NB4 (cell line): Measurements from ENCODE around the gene FOXP1.

Experiments
- DNase-seq: peaks from one replicate; pipeline ENCODE4 v3.0.0; 2010; ENCODE audit warnings: low read depth
- H3K4me3 ChIP-seq: one replicate; pipeline ENCODE4 v1.5.1; 2011; ENCODE audit warnings: mild to moderate bottlenecking, low read depth, low read length, moderate library complexity
- MYC ChIP-seq: IDR thresholded peaks from 2 replicates; pipeline ENCODE4 v1.6.1; 2011; ENCODE audit warnings: low read depth, low read length
- POLR2A ChIP-seq: IDR thresholded peaks from 2 replicates; pipeline ENCODE4 v1.6.1; 2011; ENCODE audit warnings: mild to moderate bottlenecking; ENCODE audit not compliant: insufficient read length; ENCODE audit errors: extremely low read depth
- TF ChIP-seq, protein P1 (sequence below): IDR thresholded peaks from 2 replicates; pipeline ENCODE4 v1.6.1; 2011; ENCODE audit warnings: low read depth, low read length
- TF ChIP-seq, protein P2 (sequence below): IDR thresholded peaks from one replicate; pipeline ENCODE4 v1.5.1; 2012; ENCODE audit warnings: low read depth, low read length

Gene FOXP1

DNA sequence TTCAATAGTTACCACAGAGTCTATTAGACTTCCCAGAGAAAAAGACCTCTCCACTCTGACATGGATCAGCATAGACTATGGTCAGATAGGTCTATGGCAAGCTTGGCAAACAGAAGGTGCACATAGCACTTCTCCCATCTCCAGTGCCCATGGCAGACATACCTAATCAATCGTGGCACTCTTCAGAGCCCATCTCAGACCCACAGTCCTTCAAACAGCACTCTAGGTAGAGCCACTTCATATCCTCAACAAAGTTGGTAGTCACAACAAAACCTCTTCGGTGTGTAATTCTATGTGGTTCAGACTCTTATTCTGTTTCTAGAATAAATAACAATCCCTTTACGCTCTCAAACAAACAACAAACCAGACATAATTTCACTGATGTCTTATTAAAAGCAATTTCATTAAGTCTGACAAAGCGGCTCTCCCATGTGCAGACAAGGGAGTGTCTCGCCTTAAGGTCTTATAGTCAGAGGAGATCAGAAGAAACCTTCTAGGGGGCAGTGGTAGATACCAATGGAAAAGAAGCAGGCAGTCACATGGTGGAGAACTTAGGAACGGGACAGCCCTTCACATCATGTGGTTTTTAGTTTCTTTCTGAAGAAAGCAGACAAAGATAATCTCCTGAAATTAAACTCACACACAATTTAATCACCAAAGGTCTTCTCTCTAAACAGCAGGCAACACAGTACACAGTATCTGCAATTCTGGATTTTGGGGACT is 483.4 kb downstream of the FOXP1 start:
- no peak overlapping the region for H3K4me3 ChIP-seq

DNA sequence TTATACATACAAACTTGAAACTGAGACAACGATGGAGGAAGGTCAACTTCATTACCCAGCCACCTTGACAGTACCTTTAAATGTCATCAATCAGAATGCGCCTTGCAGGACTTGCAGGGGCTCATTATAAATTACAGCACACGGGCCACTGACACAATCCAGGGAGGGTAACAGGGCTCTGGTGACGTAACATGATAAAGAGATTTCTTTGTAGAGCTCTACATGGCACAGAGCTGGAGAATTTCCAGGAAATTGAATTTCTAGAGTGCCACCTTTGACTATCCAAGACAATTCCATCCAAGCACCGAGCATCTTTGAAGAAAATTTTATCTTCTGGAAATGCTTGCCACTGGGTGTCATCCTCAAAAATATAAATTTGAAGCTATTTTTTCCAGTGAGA is 486.0 kb downstream of the FOXP1 start:
- no peak for DNase-seq

More for the DNA sequence above, 483.4 kb downstream of the FOXP1 start:
- TF ChIP-seq MYC (no peak), POLR2A (no peak)
- TF ChIP-seq, protein P1, sequence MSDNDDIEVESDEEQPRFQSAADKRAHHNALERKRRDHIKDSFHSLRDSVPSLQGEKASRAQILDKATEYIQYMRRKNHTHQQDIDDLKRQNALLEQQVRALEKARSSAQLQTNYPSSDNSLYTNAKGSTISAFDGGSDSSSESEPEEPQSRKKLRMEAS: no peak
- TF ChIP-seq, protein P2, sequence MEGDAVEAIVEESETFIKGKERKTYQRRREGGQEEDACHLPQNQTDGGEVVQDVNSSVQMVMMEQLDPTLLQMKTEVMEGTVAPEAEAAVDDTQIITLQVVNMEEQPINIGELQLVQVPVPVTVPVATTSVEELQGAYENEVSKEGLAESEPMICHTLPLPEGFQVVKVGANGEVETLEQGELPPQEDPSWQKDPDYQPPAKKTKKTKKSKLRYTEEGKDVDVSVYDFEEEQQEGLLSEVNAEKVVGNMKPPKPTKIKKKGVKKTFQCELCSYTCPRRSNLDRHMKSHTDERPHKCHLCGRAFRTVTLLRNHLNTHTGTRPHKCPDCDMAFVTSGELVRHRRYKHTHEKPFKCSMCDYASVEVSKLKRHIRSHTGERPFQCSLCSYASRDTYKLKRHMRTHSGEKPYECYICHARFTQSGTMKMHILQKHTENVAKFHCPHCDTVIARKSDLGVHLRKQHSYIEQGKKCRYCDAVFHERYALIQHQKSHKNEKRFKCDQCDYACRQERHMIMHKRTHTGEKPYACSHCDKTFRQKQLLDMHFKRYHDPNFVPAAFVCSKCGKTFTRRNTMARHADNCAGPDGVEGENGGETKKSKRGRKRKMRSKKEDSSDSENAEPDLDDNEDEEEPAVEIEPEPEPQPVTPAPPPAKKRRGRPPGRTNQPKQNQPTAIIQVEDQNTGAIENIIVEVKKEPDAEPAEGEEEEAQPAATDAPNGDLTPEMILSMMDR: no peak
- no peak for DNase-seq

DNA sequence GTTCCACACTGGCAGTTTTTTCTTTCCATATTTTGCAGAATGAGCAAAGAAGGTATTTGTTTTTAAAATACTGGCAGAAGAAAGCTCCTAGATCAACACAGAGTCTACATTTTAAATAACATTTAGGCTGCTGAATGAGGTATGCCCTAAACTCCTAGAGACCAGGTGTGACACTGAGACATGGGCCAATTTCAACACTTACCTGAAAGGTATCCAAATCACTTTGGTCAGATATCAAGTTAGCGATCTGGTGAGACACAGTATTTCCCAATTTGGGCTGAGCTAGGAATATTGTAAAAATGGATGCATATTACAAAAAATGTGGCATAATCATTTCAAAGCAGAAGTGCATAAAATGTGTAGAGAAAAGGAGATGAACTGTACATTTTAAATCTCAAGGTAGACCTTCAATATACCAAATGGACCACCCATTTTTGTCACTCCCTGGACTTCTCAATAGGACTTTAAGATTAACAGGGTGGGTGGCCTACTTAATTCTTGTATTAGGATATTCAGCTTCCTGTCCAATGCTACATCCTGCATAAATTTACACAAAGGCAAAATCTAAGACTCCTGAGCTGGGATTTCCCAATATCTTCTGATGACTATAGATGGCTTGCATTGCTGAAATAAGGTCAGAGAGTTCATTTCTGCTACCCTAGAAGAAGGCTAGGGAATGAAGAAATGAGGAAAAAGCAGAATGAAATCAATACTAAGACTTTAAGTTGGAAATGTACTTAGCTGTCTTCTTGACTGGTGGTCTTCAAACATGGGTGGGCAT is 487.8 kb downstream of the FOXP1 start:
- no peak overlapping the region for H3K4me3 ChIP-seq
- TF ChIP-seq, protein P2: no peak
- no peak for TF ChIP-seq POLR2A
- TF ChIP-seq, protein P1: no peak
- TF ChIP-seq MYC: no peak
- DNase-seq: no peak

More for the DNA sequence above, 486.0 kb downstream of the FOXP1 start:
- TF ChIP-seq MYC: no peak
- TF ChIP-seq, protein P1: no peak
- TF ChIP-seq, protein P2: no peak
- TF ChIP-seq POLR2A: no peak
- H3K4me3 ChIP-seq: no peak overlapping the region

DNA sequence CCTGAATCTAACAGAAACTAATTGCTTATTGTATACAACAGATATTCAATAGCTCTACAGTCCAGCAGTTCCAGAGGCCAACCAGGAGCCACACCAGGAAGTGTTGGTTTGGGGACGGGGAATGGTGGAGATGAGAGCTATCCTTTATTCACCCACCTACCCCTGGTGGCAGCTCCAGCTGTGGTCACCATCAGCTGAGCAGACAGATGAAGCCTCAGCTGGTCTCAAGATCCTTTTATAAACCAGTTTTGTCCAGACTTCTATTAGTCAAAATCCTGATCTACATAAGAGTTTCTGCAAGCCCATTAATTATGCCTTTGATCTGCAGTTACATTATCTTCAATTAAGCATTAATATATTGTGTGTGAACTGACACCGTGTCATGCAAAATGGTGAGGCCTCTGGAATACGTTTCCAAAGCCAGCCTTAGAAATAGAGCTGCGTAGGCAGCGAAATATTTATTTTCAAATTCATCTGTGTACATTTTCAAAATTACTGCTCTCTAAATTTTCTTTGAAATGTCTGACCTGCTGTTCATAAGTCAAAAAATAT is 488.8 kb downstream of the FOXP1 start:
- H3K4me3 ChIP-seq: no peak overlapping the region
- TF ChIP-seq, protein P2: no peak
- TF ChIP-seq, protein P1: no peak
- TF ChIP-seq MYC (no peak), POLR2A (no peak)
- no peak for DNase-seq

DNA sequence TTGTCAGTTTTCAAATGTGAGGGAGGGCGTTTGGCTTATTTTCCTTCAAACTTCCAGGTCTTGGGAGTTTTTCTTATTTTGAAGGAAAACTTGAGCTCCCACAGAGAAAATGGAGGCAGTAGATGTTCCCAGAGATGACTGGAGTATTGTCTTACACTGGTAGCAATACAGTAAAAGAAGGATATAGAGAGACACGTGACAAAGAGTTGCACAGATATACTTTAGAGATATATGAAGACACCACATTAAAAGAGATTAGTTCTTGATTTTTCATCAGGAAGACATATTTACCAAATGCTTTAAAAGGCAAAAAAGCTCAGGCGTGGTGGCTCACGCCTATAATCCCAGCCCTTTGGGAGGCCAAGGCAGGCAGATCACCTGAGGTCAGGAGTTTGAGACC is 490.9 kb downstream of the FOXP1 start:
- TF ChIP-seq, protein P1: no peak
- TF ChIP-seq POLR2A: no peak
- TF ChIP-seq MYC: no peak
- TF ChIP-seq, protein P2: no peak
- no peak for DNase-seq

More for the DNA sequence above, 490.9 kb downstream of the FOXP1 start:
- H3K4me3 ChIP-seq: no peak overlapping the region
